ENCODE results near the gene MACROD2. TPM values are rescaled to one million over a fixed set of nuclear protein-coding genes. Genes with fewer than 3 reads are reported as not detected.

Gene MACROD2
- total RNA-seq, 1 experiment from 2014 or later, result 3.7 TPM

- Histone ChIP-seq H3K4me1 (ENCODE audit: control insufficient read depth in 1 of 2, insufficient read depth in 2 of 2, low read length in 2 of 2) (no peaks in the 10 kb centered on the region), H3K9me2 (ENCODE audit: insufficient read depth) (no peaks in the 10 kb centered on the region), H2AFZ (ENCODE audit: low read depth, low read length, poor library complexity, severe bottlenecking) (no peak overlapping the region), H3K4me3 (replicated peaks in 1 of 2; ENCODE audit: low read depth in 1 of 2, low read length in 2 of 2) (no peak overlapping the region), H3K79me2 (ENCODE audit: insufficient read depth, low read length) (no peaks in the 10 kb centered on the region), H3K36me3 (ENCODE audit: control insufficient read depth in 1 of 2, insufficient read depth in 2 of 2, low read length in 2 of 2) (no peaks in the 10 kb centered on the region), H3K9me3 (ENCODE audit: control insufficient read depth in 1 of 2, insufficient read depth in 1 of 2, low read depth in 1 of 2, low read length in 2 of 2) (no peaks in the 10 kb centered on the region; a peak in 1 of 4 replicates), H3K4me2 (ENCODE audit: low read length) (no peak overlapping the region), H4K20me1 (ENCODE audit: insufficient read depth) (no peaks in the 10 kb centered on the region), H3K27me3 (ENCODE audit: insufficient read depth, low read length) (no peaks in the 10 kb centered on the region), H3K9ac (ENCODE audit: low read length) (no peak overlapping the region), H3K27ac (ENCODE audit: low read depth, low read length) (no peak overlapping the region)
- no peak for DNase-seq (ENCODE audit: low read depth, low spot score)
- CTCF ChIA-PET, result no interaction called here
- intact Hi-C loops (cut with micrococcal nuclease), result no loop called here
- POLR2A ChIA-PET, result no interaction called here
- no TSS peak for BruUV-seq (replicated peaks)
- RAD21 ChIA-PET (ENCODE audit: low non-redundant PET in 1 of 2, low total read pairs in 2 of 2, uncharacterized antibody in 2 of 2, unreplicated experiment in 2 of 2), result no interaction called here
- no peak for ATAC-seq
- TF ChIP-seq, protein P1, sequence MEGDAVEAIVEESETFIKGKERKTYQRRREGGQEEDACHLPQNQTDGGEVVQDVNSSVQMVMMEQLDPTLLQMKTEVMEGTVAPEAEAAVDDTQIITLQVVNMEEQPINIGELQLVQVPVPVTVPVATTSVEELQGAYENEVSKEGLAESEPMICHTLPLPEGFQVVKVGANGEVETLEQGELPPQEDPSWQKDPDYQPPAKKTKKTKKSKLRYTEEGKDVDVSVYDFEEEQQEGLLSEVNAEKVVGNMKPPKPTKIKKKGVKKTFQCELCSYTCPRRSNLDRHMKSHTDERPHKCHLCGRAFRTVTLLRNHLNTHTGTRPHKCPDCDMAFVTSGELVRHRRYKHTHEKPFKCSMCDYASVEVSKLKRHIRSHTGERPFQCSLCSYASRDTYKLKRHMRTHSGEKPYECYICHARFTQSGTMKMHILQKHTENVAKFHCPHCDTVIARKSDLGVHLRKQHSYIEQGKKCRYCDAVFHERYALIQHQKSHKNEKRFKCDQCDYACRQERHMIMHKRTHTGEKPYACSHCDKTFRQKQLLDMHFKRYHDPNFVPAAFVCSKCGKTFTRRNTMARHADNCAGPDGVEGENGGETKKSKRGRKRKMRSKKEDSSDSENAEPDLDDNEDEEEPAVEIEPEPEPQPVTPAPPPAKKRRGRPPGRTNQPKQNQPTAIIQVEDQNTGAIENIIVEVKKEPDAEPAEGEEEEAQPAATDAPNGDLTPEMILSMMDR (IDR thresholded peaks at IDR 0.05 in 2 of 3, conservative IDR thresholded peaks at IDR 0.05 in 1 of 3; ENCODE audit: borderline replicate concordance in 1 of 3, insufficient read depth in 1 of 3, low read depth in 2 of 3, low read length in 2 of 3), result no peak
- no peak for TF ChIP-seq FOSL1 (IDR thresholded peaks at IDR 0.05; ENCODE audit: low read depth)
These were observed 647.8 kb downstream of the MACROD2 start for GRCh38 chr20:14643146-14643545.

DNA sequence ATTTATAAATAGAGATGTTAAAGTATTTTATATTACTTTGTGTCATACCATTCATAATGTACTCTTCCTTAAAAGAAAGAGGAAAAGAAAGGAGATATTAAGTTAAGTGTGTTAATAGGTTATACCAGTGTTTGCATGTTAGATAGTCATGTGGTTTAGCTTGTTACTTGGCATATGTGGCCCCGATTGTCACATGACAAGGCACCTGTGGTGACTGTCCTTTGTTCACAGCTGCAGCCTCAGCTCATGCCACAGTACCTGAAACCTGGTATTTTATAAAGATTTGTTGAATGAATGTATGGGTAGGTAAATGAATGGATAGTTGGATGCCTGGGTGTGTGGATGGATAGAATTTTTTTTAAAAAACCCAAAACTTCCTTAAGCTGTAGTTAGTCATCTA lies 648.2 kb downstream of the MACROD2 start:
- Histone ChIP-seq H3K9ac (ENCODE audit: low read length) (no peak overlapping the region), H3K4me2 (ENCODE audit: low read length) (no peak overlapping the region), H3K79me2 (ENCODE audit: insufficient read depth, low read length) (no peaks in the 10 kb centered on the region), H3K27me3 (ENCODE audit: insufficient read depth, low read length) (no peaks in the 10 kb centered on the region), H3K36me3 (ENCODE audit: control insufficient read depth in 1 of 2, insufficient read depth in 2 of 2, low read length in 2 of 2) (no peaks in the 10 kb centered on the region), H4K20me1 (ENCODE audit: insufficient read depth) (no peaks in the 10 kb centered on the region), H3K4me3 (replicated peaks in 1 of 2; ENCODE audit: low read depth in 1 of 2, low read length in 2 of 2) (no peak overlapping the region), H3K27ac (ENCODE audit: low read depth, low read length) (no peak overlapping the region), H3K4me1 (ENCODE audit: control insufficient read depth in 1 of 2, insufficient read depth in 2 of 2, low read length in 2 of 2) (no peaks in the 10 kb centered on the region), H3K9me3 (ENCODE audit: control insufficient read depth in 1 of 2, insufficient read depth in 1 of 2, low read depth in 1 of 2, low read length in 2 of 2) (no peaks in the 10 kb centered on the region; a peak in 1 of 4 replicates), H2AFZ (ENCODE audit: low read depth, low read length, poor library complexity, severe bottlenecking) (no peak overlapping the region), H3K9me2 (ENCODE audit: insufficient read depth) (no peaks in the 10 kb centered on the region)
- CTCF ChIA-PET, result no interaction called here
- ATAC-seq (no peak), DNase-seq (ENCODE audit: low read depth, low spot score) (no peak)
- intact Hi-C loops (cut with micrococcal nuclease), result no loop called here
- POLR2A ChIA-PET, result no interaction called here
- TF ChIP-seq CEBPB (IDR thresholded peaks at IDR 0.05; ENCODE audit: low read depth) (no peak), EGR1 (IDR thresholded peaks at IDR 0.05; ENCODE audit: low read depth) (no peak), YY1 (IDR thresholded peaks at IDR 0.05; ENCODE audit: extremely low read depth, insufficient replicate concordance, low read depth, low read length) (no peak), CBX3 (IDR thresholded peaks at IDR 0.05; ENCODE audit: low read depth) (no peak), EZH2 (IDR thresholded peaks at IDR 0.05) (no peak), ELF1 (IDR thresholded peaks at IDR 0.05; ENCODE audit: borderline replicate concordance, low read depth) (no peak), SIN3A (IDR thresholded peaks at IDR 0.05; ENCODE audit: low read depth) (no peak), POLR2A (IDR thresholded peaks at IDR 0.05; ENCODE audit: borderline replicate concordance, extremely low read depth, insufficient read depth, insufficient read length) (no peak), JUND (IDR thresholded peaks at IDR 0.05) (no peak), REST (IDR thresholded peaks at IDR 0.05; ENCODE audit: low read depth) (no peak), ZNF274 (IDR thresholded peaks at IDR 0.05; ENCODE audit: low read depth, low read length) (no peak), SP1 (IDR thresholded peaks at IDR 0.05; ENCODE audit: low read depth) (no peak), MAX (IDR thresholded peaks at IDR 0.05) (no peak)
- RAD21 ChIA-PET (ENCODE audit: low non-redundant PET in 1 of 2, low total read pairs in 2 of 2, uncharacterized antibody in 2 of 2, unreplicated experiment in 2 of 2), result no interaction called here
- no TSS peak for BruUV-seq (replicated peaks)

Measured in HCT116 (cell line).